ENCODE results near the gene PRG3.

PRG3 gene

GRCh38 chr11:57416436-57416835, 35.5 kb upstream of the PRG3 start:
- H3K4me2 ChIP-seq (ENCODE audit: low read length), result peak overlapping the region; percentile 28
- TF ChIP-seq, protein P1, sequence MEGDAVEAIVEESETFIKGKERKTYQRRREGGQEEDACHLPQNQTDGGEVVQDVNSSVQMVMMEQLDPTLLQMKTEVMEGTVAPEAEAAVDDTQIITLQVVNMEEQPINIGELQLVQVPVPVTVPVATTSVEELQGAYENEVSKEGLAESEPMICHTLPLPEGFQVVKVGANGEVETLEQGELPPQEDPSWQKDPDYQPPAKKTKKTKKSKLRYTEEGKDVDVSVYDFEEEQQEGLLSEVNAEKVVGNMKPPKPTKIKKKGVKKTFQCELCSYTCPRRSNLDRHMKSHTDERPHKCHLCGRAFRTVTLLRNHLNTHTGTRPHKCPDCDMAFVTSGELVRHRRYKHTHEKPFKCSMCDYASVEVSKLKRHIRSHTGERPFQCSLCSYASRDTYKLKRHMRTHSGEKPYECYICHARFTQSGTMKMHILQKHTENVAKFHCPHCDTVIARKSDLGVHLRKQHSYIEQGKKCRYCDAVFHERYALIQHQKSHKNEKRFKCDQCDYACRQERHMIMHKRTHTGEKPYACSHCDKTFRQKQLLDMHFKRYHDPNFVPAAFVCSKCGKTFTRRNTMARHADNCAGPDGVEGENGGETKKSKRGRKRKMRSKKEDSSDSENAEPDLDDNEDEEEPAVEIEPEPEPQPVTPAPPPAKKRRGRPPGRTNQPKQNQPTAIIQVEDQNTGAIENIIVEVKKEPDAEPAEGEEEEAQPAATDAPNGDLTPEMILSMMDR (IDR thresholded peaks at IDR 0.05; ENCODE audit: low read depth, low read length), result no peak
- TF ChIP-seq EZH2phosphoT487 (IDR thresholded peaks at IDR 0.05; ENCODE audit: low read depth), result no peak
- H3K4me3 ChIP-seq (ENCODE audit: low read length), result 0 out of 2 replicates have a peak overlapping the region, but pooled peaks have one; percentile 2
- H3K27ac ChIP-seq (ENCODE audit: low read length), result peak overlapping the region; percentile 94
- H2AFZ ChIP-seq (ENCODE audit: low read depth, low read length), result no peak overlapping the region
- peaks cover 90% of the 10 kb centered on the region for H3K36me3 ChIP-seq (replicated peaks; ENCODE audit: low read depth, low read length)
- peak overlapping the region; percentile 42 for H3K9ac ChIP-seq (ENCODE audit: low read length)
- H3K4me1 ChIP-seq (ENCODE audit: low read length), result peaks cover 91% of the 10 kb centered on the region
- peaks cover 92% of the 10 kb centered on the region for H4K20me1 ChIP-seq (ENCODE audit: insufficient read depth, low read length)
- peaks cover 98% of the 10 kb centered on the region for H3K79me2 ChIP-seq (ENCODE audit: low read length)
- no peaks in the 10 kb centered on the region for H3K9me3 ChIP-seq (ENCODE audit: insufficient read depth, low read length)
- no peaks in the 10 kb centered on the region for H3K27me3 ChIP-seq (ENCODE audit: low read depth, low read length)

DNA sequence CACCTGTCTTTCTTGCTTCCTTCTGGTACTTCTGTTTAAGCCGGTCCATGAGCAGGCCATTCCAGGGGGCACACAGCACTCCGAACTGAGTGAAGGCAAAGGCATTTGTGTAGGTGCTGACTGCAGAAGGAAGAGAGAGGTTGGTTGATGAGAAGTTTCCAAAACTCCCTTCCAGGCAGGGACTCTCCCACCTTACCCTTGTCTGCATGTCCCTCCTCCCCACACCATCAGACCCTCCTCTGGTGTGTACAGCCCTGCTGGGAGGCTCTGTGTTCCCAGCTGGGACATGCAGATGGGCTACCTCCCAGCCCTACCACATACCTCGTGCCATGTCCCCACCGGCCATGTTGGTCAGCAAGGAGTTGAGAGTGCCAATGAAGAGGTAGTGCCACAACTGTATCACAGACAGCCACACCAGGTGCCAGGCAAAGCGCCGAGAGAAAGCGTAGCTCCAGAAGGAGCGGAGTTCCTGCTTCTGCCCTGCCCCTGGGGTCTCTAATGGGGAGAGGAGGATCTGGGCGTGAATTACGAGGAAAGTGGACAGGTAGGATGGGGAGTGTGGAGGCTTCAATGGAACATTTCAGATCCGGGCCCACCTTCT, 33.8 kb upstream of the PRG3 start:
- H3K9ac ChIP-seq (ENCODE audit: low read length), result peak overlapping the region; percentile 17; the same call in 1 of the 2 replicates
- H3K9me3 ChIP-seq (ENCODE audit: insufficient read depth, low read length), result no peaks in the 10 kb centered on the region
- peak overlapping the region; percentile 35 for H3K4me2 ChIP-seq (ENCODE audit: low read length)
- peaks cover 95% of the 10 kb centered on the region for H3K79me2 ChIP-seq (ENCODE audit: low read length)
- peaks cover 86% of the 10 kb centered on the region for H3K4me1 ChIP-seq (ENCODE audit: low read length)
- H4K20me1 ChIP-seq (ENCODE audit: insufficient read depth, low read length), result peaks cover 88% of the 10 kb centered on the region
- H3K4me3 ChIP-seq (ENCODE audit: low read length), result peak overlapping the region; percentile 30
- no peaks in the 10 kb centered on the region for H3K27me3 ChIP-seq (ENCODE audit: low read depth, low read length)
- no peak overlapping the region for H2AFZ ChIP-seq (ENCODE audit: low read depth, low read length)
- H3K36me3 ChIP-seq (replicated peaks; ENCODE audit: low read depth, low read length), result peaks cover 89% of the 10 kb centered on the region
- peak overlapping the region; percentile 94 for H3K27ac ChIP-seq (ENCODE audit: low read length)
- TF ChIP-seq, protein P1 (IDR thresholded peaks at IDR 0.05; ENCODE audit: low read depth, low read length), result no peak

GRCh38 chr11:57413681-57414080, 32.7 kb upstream of the PRG3 start:
- peaks cover 95% of the 10 kb centered on the region for H3K79me2 ChIP-seq (ENCODE audit: low read length)

GRCh38 chr11:57410287-57410686, 29.3 kb upstream of the PRG3 start:
- H3K4me2 ChIP-seq (ENCODE audit: low read length), result no peak overlapping the region

More at GRCh38 chr11:57413681-57414080, 32.7 kb upstream of the PRG3 start:
- H3K36me3 ChIP-seq (replicated peaks; ENCODE audit: low read depth, low read length), result peaks cover 90% of the 10 kb centered on the region
- peaks cover 88% of the 10 kb centered on the region for H4K20me1 ChIP-seq (ENCODE audit: insufficient read depth, low read length)
- peaks cover 86% of the 10 kb centered on the region for H3K4me1 ChIP-seq (ENCODE audit: low read length)
- H2AFZ ChIP-seq (ENCODE audit: low read depth, low read length), result no peak overlapping the region
- H3K9ac ChIP-seq (ENCODE audit: low read length), result no peak overlapping the region; the same call in 1 of the 2 replicates
- H3K9me3 ChIP-seq (ENCODE audit: insufficient read depth, low read length), result no peaks in the 10 kb centered on the region
- peak overlapping the region; percentile 35 for H3K4me2 ChIP-seq (ENCODE audit: low read length)
- peak overlapping the region; percentile 94 for H3K27ac ChIP-seq (ENCODE audit: low read length)
- no peaks in the 10 kb centered on the region for H3K27me3 ChIP-seq (ENCODE audit: low read depth, low read length)
- H3K4me3 ChIP-seq (ENCODE audit: low read length), result peak overlapping the region; percentile 14; the same call in 1 of the 2 replicates
- TF ChIP-seq, protein P1 (IDR thresholded peaks at IDR 0.05; ENCODE audit: low read depth, low read length), result no peak
- no peak for TF ChIP-seq EZH2phosphoT487 (IDR thresholded peaks at IDR 0.05; ENCODE audit: low read depth)

More at GRCh38 chr11:57410287-57410686, 29.3 kb upstream of the PRG3 start:
- Histone ChIP-seq H4K20me1 (ENCODE audit: insufficient read depth, low read length) (peaks cover 64% of the 10 kb centered on the region), H3K9me3 (ENCODE audit: insufficient read depth, low read length) (no peaks in the 10 kb centered on the region), H3K4me1 (ENCODE audit: low read length) (peaks cover 86% of the 10 kb centered on the region), H3K27me3 (ENCODE audit: low read depth, low read length) (no peaks in the 10 kb centered on the region), H3K9ac (ENCODE audit: low read length) (no peak overlapping the region), H3K27ac (ENCODE audit: low read length) (peak overlapping the region; percentile 94), H3K79me2 (ENCODE audit: low read length) (peaks cover 79% of the 10 kb centered on the region), H3K4me3 (ENCODE audit: low read length) (no peak overlapping the region), H3K36me3 (replicated peaks; ENCODE audit: low read depth, low read length) (peaks cover 88% of the 10 kb centered on the region), H2AFZ (ENCODE audit: low read depth, low read length) (no peak overlapping the region)
- TF ChIP-seq, protein P1 (IDR thresholded peaks at IDR 0.05; ENCODE audit: low read depth, low read length), result no peak
- no peak for TF ChIP-seq EZH2phosphoT487 (IDR thresholded peaks at IDR 0.05; ENCODE audit: low read depth)
